Loucy (cell line): ENCODE data around the gene SEMA3F.

Experiments
- H2AFZ ChIP-seq: fragments of 200-600 bp; sonication (generic); 2 replicates; pipeline ENCODE4 v1.6.0; 2016; ENCODE audit warnings: antibody characterized with exemption, mild to moderate bottlenecking, low read length, moderate library complexity
- H3F3A ChIP-seq: fragments of 200-600 bp; 2 replicates; pipeline ENCODE4 v1.6.0; 2016; ENCODE audit warnings: antibody characterized with exemption, low read depth, mild to moderate bottlenecking
- H3K27me3 ChIP-seq: fragments of 200-600 bp; sonication (generic); 2 replicates; pipeline ENCODE4 v1.6.1; 2014; ENCODE audit warnings: low read length, mild to moderate bottlenecking; ENCODE audit not compliant: insufficient read depth, poor library complexity, severe bottlenecking
- H3K36me3 ChIP-seq: fragments of 200-600 bp; sonication (generic); 2 replicates; pipeline ENCODE4 v1.6.1; 2016; ENCODE audit warnings: low read length; ENCODE audit not compliant: insufficient read depth
- H3K4me1 ChIP-seq: fragments of 200-600 bp; sonication (generic); 2 replicates; pipeline ENCODE4 v1.5.1; 2014; ENCODE audit warnings: low read length, mild to moderate bottlenecking; ENCODE audit not compliant: insufficient read depth, poor library complexity, severe bottlenecking
- H3K4me2 ChIP-seq: fragments of 200-600 bp; sonication (generic); 2 replicates; pipeline ENCODE4 v1.6.0; 2014; ENCODE audit warnings: antibody characterized with exemption, low read length, low read depth, mild to moderate bottlenecking; ENCODE audit not compliant: poor library complexity, severe bottlenecking
- H3K4me3 ChIP-seq: fragments of 200-600 bp; sonication (generic); 2 replicates; pipeline ENCODE4 v1.5.1; 2014; ENCODE audit warnings: low read length, mild to moderate bottlenecking, mixed read lengths; ENCODE audit not compliant: poor library complexity, severe bottlenecking
- H3K79me2 ChIP-seq: fragments of 200-600 bp; sonication (generic); 2 replicates; pipeline ENCODE4 v1.6.1; 2014; ENCODE audit warnings: low read length; ENCODE audit not compliant: insufficient read depth
- H3K9ac ChIP-seq: fragments of 200-600 bp; sonication (generic); 2 replicates; pipeline ENCODE4 v1.6.0; 2014; ENCODE audit warnings: mild to moderate bottlenecking, low read depth, low read length, moderate library complexity; ENCODE audit not compliant: poor library complexity, severe bottlenecking
- H3K9me2 ChIP-seq: fragments of 200-600 bp; sonication (generic); replicated peaks from 2 replicates; pipeline ENCODE4 v1.6.1; 2016; ENCODE audit warnings: low read depth, low read length, mixed read lengths
- H3K9me3 ChIP-seq: fragments of 200-600 bp; sonication (generic); 2 replicates; pipeline ENCODE4 v1.6.1; 2014; ENCODE audit warnings: mild to moderate bottlenecking, antibody characterized with exemption, low read length, low read depth; ENCODE audit not compliant: insufficient read depth
- H4K20me1 ChIP-seq: fragments of 200-600 bp; sonication (generic); 2 replicates; pipeline ENCODE4 v1.6.0; 2014; ENCODE audit warnings: antibody characterized with exemption, low read length, mild to moderate bottlenecking; ENCODE audit not compliant: insufficient read depth, poor library complexity, severe bottlenecking
- CTCF ChIP-seq: fragments of 200-600 bp; sonication (generic); conservative IDR thresholded peaks from 2 replicates; pipeline ENCODE4 v1.5.1; 2014; ENCODE audit warnings: mild to moderate bottlenecking, antibody characterized with exemption, low read length
- EZH2phosphoT487 ChIP-seq: fragments of 200-600 bp; IDR thresholded peaks from 2 replicates; pipeline ENCODE4 v1.6.1; 2018; ENCODE audit warnings: antibody characterized with exemption, mild to moderate bottlenecking, moderate library complexity, borderline replicate concordance

The SEMA3F gene

GRCh38 chr3:50203809-50204803 is 49.0 kb downstream of the SEMA3F start:
- H3F3A ChIP-seq: no peaks in the 10 kb centered on the region
- no peaks in the 10 kb centered on the region for H3K27me3 ChIP-seq
- H3K9me2 ChIP-seq: no peaks in the 10 kb centered on the region
- H2AFZ ChIP-seq: peak overlapping the region; percentile 87; the same call in 1 of the 2 replicates
- H3K4me2 ChIP-seq: peak overlapping the region; percentile 65
- no peaks in the 10 kb centered on the region for H3K79me2 ChIP-seq
- H3K9me3 ChIP-seq: no peaks in the 10 kb centered on the region
- no peak for TF ChIP-seq CTCF
- no peak for TF ChIP-seq EZH2phosphoT487
- no peaks in the 10 kb centered on the region for H3K36me3 ChIP-seq
- no peak overlapping the region for H3K9ac ChIP-seq
- H4K20me1 ChIP-seq: no peaks in the 10 kb centered on the region
- H3K4me1 ChIP-seq: no peaks in the 10 kb centered on the region
- no peak overlapping the region for H3K4me3 ChIP-seq

GRCh38 chr3:50204804-50205412 is 49.8 kb downstream of the SEMA3F start, which contains the start of gene SLC38A3:
TSS of gene SLC38A3 (plus strand) at chr3:50205271. CDS start at chr3:50214200, 8,929 bp downstream.
- Histone ChIP-seq H3K4me2 (peak within 1 kb of the TSS; percentile 65), H3K27me3 (no peaks in the 10 kb centered on the region), H4K20me1 (no peaks in the 10 kb centered on the region), H3K9ac (no peak within 1 kb of the TSS), H3F3A (no peaks in the 10 kb centered on the region), H3K4me3 (peak within 1 kb of the TSS; percentile 55), H2AFZ (peak within 1 kb of the TSS; percentile 87), H3K4me1 (no peaks in the 10 kb centered on the region), H3K9me3 (no peaks in the 10 kb centered on the region), H3K79me2 (no peaks in the 10 kb centered on the region), H3K36me3 (no peaks in the 10 kb centered on the region), H3K9me2 (no peaks in the 10 kb centered on the region)
- TF ChIP-seq EZH2phosphoT487 (no peak), CTCF (no peak)

- Histone ChIP-seq H3K9me3 (no peaks in the 10 kb centered on the region), H2AFZ (peak overlapping the region; percentile 67; the same call in 1 of the 2 replicates), H3K36me3 (no peaks in the 10 kb centered on the region), H3K79me2 (no peaks in the 10 kb centered on the region), H3K27me3 (no peaks in the 10 kb centered on the region), H3K4me1 (no peaks in the 10 kb centered on the region), H3K4me3 (peak overlapping the region; percentile 55), H3F3A (no peaks in the 10 kb centered on the region), H3K9ac (no peak overlapping the region), H3K9me2 (no peaks in the 10 kb centered on the region), H4K20me1 (no peaks in the 10 kb centered on the region), H3K4me2 (peak overlapping the region; percentile 65)
- TF ChIP-seq EZH2phosphoT487: no peak
These were observed 50.5 kb downstream of the SEMA3F start for GRCh38 chr3:50205413-50206276.
